Mesendoderm (in vitro differentiated cells): ENCODE measurements around the gene COPS3.

ENCODE experiments used
- DNase-seq: peaks from one replicate; pipeline ENCODE4 v3.0.0; 2013
- H2AK5ac ChIP-seq: 2 replicates; pipeline ENCODE4 v1.6.1; 2013; ENCODE audit warnings: low read length, inconsistent platforms
- H2BK120ac ChIP-seq: 2 replicates; pipeline ENCODE4 v1.6.1; 2013; ENCODE audit warnings: low read depth, mild to moderate bottlenecking, low read length, moderate library complexity, mixed read lengths
- H2BK15ac ChIP-seq: replicated peaks from 2 replicates; pipeline ENCODE4 v1.6.1; 2013; ENCODE audit warnings: low read depth, mild to moderate bottlenecking, moderate library complexity
- H2BK5ac ChIP-seq: 2 replicates; pipeline ENCODE4 v1.6.1; 2013; ENCODE audit warnings: low read length, inconsistent platforms
- H3K18ac ChIP-seq: 2 replicates; pipeline ENCODE4 v1.6.1; 2013; ENCODE audit warnings: mild to moderate bottlenecking, low read length, mixed read lengths
- H3K23ac ChIP-seq: one replicate; pipeline ENCODE4 v1.6.1; 2013; ENCODE audit warnings: low read length
- H3K27ac ChIP-seq: 2 replicates; pipeline ENCODE4 v1.5.1; 2013; ENCODE audit warnings: low read depth, mild to moderate bottlenecking, inconsistent platforms, low read length, moderate library complexity
- H3K27me3 ChIP-seq: 2 replicates; pipeline ENCODE4 v1.6.1; 2013; ENCODE audit warnings: low read length, control low read depth, mild to moderate bottlenecking, inconsistent platforms; ENCODE audit not compliant: insufficient read depth, poor library complexity
- H3K36me3 ChIP-seq: 2 replicates; pipeline ENCODE4 v1.6.1; 2013; ENCODE audit warnings: low read length, inconsistent platforms; ENCODE audit not compliant: control insufficient read depth, insufficient read depth
- H3K4ac ChIP-seq: one replicate; pipeline ENCODE4 v1.6.1; 2013; ENCODE audit warnings: low read depth, mild to moderate bottlenecking, low read length, moderate library complexity
- H3K4me1 ChIP-seq: 2 replicates; pipeline ENCODE4 v1.6.1; 2013; ENCODE audit warnings: low read depth, low read length, inconsistent platforms; ENCODE audit not compliant: control insufficient read depth
- H3K4me2 ChIP-seq: 2 replicates; pipeline ENCODE4 v1.6.1; 2013; ENCODE audit warnings: low read length
- H3K4me3 ChIP-seq: 2 replicates; pipeline ENCODE4 v1.5.1; 2013; ENCODE audit warnings: mild to moderate bottlenecking, low read length
- H3K56ac ChIP-seq: one replicate; pipeline ENCODE4 v1.6.1; 2013; ENCODE audit warnings: low read length
- H3K79me1 ChIP-seq: 2 replicates; pipeline ENCODE4 v1.6.1; 2013; ENCODE audit warnings: low read length, inconsistent platforms
- H3K79me2 ChIP-seq: 2 replicates; pipeline ENCODE4 v1.6.1; 2013; ENCODE audit warnings: mild to moderate bottlenecking, low read length; ENCODE audit not compliant: control insufficient read depth, insufficient read depth
- H3K9ac ChIP-seq: 2 replicates; pipeline ENCODE4 v1.6.1; 2013; ENCODE audit warnings: low read length, inconsistent platforms
- H4K5ac ChIP-seq: one replicate; pipeline ENCODE4 v1.6.1; 2013; ENCODE audit warnings: low read length
- H4K8ac ChIP-seq: one replicate; pipeline ENCODE4 v1.6.1; 2013; ENCODE audit warnings: low read depth, mild to moderate bottlenecking, control low read depth, low read length, moderate library complexity
- WGBS: extraction: QIAGEN DNeasy Blood & Tissue Kit; methylation state at CpG from one replicate; pipeline ENCODE4 v1.1.7; 2013; ENCODE audit warnings: low lambda C conversion rate, missing lambda C conversion rate; ENCODE audit not compliant: insufficient coverage; ENCODE audit errors: extremely low coverage; 5-methylcytosine and 5-hydroxymethylcytosine counted together

The COPS3 gene

DNA sequence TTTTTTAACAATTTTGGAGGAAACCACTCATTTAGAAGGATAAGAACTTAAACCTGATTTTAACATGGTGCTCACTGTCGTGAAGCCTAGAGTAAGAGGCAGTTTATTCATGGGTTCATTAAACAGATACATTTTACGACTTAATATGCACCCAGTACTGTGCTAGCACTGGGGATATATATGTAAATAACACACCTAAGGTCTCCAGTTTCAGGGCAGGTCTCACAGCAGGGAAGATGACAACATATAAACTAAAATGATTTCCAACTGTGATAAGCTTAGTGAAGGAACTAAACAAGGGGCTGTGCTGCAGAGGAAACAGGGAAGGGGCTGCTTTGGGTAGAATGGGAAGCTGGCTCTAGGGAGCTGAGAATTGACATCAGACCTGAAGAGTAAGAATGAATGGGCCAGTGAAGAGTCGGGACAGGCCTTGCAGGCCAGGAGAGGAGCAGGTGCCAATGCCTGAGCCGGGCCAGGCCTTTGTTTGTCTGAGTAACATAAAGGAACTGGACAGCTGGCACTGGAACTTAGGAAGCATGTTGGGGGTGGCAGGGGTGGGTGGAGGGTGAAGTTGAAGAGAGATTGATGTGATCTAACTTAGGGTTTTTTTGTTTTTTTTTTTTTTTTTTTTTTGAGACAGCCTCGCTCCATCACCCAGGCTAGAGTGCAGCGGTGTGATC lies 34.2 kb upstream of the COPS3 start:
- Histone ChIP-seq H4K8ac (no peak overlapping the region), H3K4me1 (no peaks in the 10 kb centered on the region), H2BK15ac (no peak overlapping the region), H3K4me3 (no peak overlapping the region), H3K4me2 (no peak overlapping the region), H3K27ac (no peak overlapping the region), H2AK5ac (no peak overlapping the region), H2BK120ac (no peak overlapping the region), H3K4ac (no peak overlapping the region), H2BK5ac (no peak overlapping the region), H3K23ac (no peak overlapping the region), H3K56ac (no peak overlapping the region), H3K9ac (no peak overlapping the region), H3K27me3 (no peaks in the 10 kb centered on the region), H3K18ac (no peak overlapping the region), H4K5ac (no peak overlapping the region), H3K36me3 (no peaks in the 10 kb centered on the region), H3K79me2 (no peaks in the 10 kb centered on the region), H3K79me1 (no peaks in the 10 kb centered on the region)
- peak; percentile 22 for DNase-seq
- WGBS = no CpG with 5 or more reads among the region's 6 CpGs

DNA sequence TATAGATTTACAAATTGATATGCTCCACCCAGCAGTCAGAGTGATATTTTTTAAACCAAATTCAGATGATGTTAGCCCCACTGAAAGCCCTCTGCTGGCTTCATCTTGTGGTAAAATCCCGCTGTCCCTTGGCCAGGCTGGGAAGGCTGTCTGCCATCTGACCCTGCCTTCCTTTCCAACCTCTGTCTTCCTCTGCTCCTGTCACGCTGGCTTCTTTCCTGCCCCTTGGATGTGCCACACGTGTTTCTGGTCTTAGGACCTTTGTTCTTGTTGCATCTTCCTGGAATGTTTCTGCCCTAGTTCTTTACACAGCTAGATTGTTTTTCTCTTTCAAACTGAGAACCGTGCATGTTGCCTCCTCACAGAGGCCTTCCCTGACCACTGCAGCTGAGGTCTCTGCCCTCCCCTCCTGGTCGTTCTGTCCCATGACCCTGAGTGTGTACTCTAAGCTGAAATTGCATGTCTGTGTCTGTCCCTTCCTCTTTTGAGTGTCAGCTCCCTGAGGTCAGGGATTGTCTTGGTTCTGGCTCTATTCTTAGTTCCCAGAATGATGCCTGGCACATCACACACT lies 33.5 kb upstream of the COPS3 start:
- Histone ChIP-seq H3K79me1 (no peaks in the 10 kb centered on the region), H2BK15ac (no peak overlapping the region), H4K8ac (no peak overlapping the region), H3K79me2 (no peaks in the 10 kb centered on the region), H3K27me3 (no peaks in the 10 kb centered on the region), H3K4ac (no peak overlapping the region), H3K23ac (no peak overlapping the region), H3K9ac (no peak overlapping the region), H3K4me1 (no peaks in the 10 kb centered on the region), H2BK120ac (no peak overlapping the region), H2BK5ac (no peak overlapping the region), H2AK5ac (no peak overlapping the region), H3K4me3 (no peak overlapping the region), H3K56ac (no peak overlapping the region), H4K5ac (no peak overlapping the region), H3K36me3 (no peaks in the 10 kb centered on the region), H3K4me2 (no peak overlapping the region), H3K18ac (no peak overlapping the region), H3K27ac (no peak overlapping the region)
- WGBS = no CpG with 5 or more reads among the region's 5 CpGs
- no peak for DNase-seq

DNA sequence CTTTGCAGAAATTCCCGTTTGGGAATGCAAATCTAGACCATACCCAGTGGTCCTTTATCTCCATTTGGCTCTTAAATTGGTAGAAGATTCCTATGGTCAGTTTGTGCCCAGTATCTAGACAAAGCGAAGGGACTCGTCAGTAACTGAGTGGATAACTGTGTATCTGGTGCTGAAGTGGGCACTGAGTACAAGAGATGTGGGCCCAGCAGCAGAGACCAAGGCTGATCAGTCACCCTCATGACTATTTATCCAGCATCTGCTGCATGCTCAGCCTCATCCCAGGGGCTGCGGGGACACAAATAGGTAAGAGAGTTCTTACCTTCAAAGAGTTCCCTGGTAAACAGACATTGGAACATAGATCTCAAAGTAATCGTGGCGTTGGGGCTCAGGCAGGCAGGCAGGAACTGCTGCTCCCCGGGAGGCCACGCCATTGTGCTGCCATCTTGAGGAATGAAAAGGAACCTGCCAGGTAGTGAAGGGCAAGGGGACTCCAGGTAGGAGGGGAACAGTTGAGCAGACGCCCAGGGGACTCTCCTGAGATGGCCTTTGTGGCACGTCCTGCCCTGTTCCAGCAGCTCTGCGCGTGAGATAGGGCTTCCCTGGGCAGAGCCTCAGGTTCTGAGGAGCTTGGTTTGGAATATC lies 32.4 kb upstream of the COPS3 start:
- H3K23ac ChIP-seq = no peak overlapping the region
- no peaks in the 10 kb centered on the region for H3K27me3 ChIP-seq
- no peak overlapping the region for H4K5ac ChIP-seq
- H2AK5ac ChIP-seq = no peak overlapping the region
- H3K79me2 ChIP-seq = no peaks in the 10 kb centered on the region
- H3K9ac ChIP-seq = no peak overlapping the region
- no peaks in the 10 kb centered on the region for H3K4me1 ChIP-seq
- no peak overlapping the region for H3K18ac ChIP-seq
- H4K8ac ChIP-seq = no peak overlapping the region
- H3K36me3 ChIP-seq = no peaks in the 10 kb centered on the region
- H3K4me3 ChIP-seq = no peak overlapping the region
- no peak overlapping the region for H3K27ac ChIP-seq
- H3K56ac ChIP-seq = no peak overlapping the region
- H2BK5ac ChIP-seq = no peak overlapping the region
- no peak overlapping the region for H3K4me2 ChIP-seq
- no peak overlapping the region for H3K4ac ChIP-seq
- H2BK120ac ChIP-seq = no peak overlapping the region
- H2BK15ac ChIP-seq = no peak overlapping the region
- H3K79me1 ChIP-seq = no peaks in the 10 kb centered on the region
- DNase-seq = peak; percentile 78
- WGBS = no CpG with 5 or more reads among the region's 12 CpGs

DNA sequence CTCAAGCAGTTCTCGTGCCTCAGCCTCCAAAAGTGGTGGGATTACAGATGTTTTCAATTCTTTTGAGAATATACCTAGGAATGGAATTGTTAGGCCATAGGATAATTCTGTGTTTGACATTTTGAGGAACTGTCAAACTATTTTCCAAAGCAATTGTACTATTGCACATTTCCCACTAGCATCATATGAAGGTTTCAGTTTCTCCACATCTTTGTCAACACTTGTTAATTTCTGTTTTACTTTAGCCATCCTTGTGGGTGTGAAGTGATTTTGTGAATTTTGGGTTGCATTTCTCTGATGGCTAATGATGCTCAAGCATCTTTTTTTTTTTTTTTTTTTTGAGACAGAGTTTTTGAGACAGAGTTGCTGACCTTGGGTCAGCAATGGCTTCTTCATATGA lies 28.3 kb upstream of the COPS3 start:
- no peak overlapping the region for H3K4ac ChIP-seq
- H3K36me3 ChIP-seq = no peaks in the 10 kb centered on the region
- H3K18ac ChIP-seq = no peak overlapping the region
- no peak overlapping the region for H3K4me2 ChIP-seq
- H3K27ac ChIP-seq = no peak overlapping the region
- H2AK5ac ChIP-seq = no peak overlapping the region
- no peaks in the 10 kb centered on the region for H3K79me1 ChIP-seq
- H4K8ac ChIP-seq = no peak overlapping the region
- H2BK120ac ChIP-seq = no peak overlapping the region
- no peaks in the 10 kb centered on the region for H3K27me3 ChIP-seq
- H4K5ac ChIP-seq = no peak overlapping the region
- no peak overlapping the region for H2BK5ac ChIP-seq
- no peak overlapping the region for H3K56ac ChIP-seq
- WGBS = no CpG with 5 or more reads among the region's 1 CpG
- no peak overlapping the region for H3K23ac ChIP-seq
- H3K9ac ChIP-seq = no peak overlapping the region
- H3K4me3 ChIP-seq = no peak overlapping the region
- no peak for DNase-seq
- H2BK15ac ChIP-seq = no peak overlapping the region
- no peaks in the 10 kb centered on the region for H3K79me2 ChIP-seq
- H3K4me1 ChIP-seq = no peaks in the 10 kb centered on the region

DNA sequence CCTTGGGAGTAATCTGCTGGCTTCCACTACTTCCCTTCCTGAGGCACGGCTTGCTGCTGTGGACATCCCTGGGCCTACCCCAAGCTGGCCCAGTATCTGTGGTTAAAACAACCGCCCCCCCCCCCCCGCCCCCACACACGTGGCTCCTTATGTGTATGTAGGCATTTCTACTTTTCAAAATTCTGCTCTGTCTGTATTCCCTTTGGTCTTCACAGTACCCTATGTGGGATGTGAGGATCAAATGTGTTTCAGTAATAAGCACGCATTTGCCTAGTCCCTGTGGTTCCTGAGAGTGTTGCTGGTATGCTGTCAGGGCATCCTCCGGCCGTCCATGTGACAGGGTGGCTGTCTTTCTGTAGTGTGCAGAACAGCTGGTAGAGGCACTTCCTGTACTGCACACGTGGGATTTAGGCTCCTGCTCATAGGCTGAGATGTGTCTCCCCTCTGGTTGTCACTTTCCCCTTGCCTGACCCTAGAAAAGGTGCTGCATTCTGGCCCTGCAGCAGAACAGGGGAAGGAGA lies 24.3 kb upstream of the COPS3 start:
- Histone ChIP-seq H2AK5ac (no peak overlapping the region), H2BK5ac (no peak overlapping the region), H3K18ac (no peak overlapping the region), H3K56ac (no peak overlapping the region), H3K23ac (no peak overlapping the region), H3K4me2 (no peak overlapping the region), H3K27ac (no peak overlapping the region), H3K79me1 (no peaks in the 10 kb centered on the region), H3K4me1 (no peaks in the 10 kb centered on the region), H3K4me3 (no peak overlapping the region), H3K36me3 (no peaks in the 10 kb centered on the region), H2BK120ac (no peak overlapping the region), H3K4ac (no peak overlapping the region), H2BK15ac (no peak overlapping the region), H4K5ac (no peak overlapping the region), H3K27me3 (no peaks in the 10 kb centered on the region), H3K79me2 (no peaks in the 10 kb centered on the region), H3K9ac (no peak overlapping the region), H4K8ac (no peak overlapping the region)
- WGBS = no CpG with 5 or more reads among the region's 8 CpGs
- DNase-seq = no peak
